Hepatic stellate cell (primary cell): Measurements from ENCODE around the gene NCCRP1.

Experiments
- DNase-seq: peaks from one replicate; pipeline ENCODE4 v3.0.0; 2011; ENCODE audit warnings: low spot score

NCCRP1 gene, protein sequence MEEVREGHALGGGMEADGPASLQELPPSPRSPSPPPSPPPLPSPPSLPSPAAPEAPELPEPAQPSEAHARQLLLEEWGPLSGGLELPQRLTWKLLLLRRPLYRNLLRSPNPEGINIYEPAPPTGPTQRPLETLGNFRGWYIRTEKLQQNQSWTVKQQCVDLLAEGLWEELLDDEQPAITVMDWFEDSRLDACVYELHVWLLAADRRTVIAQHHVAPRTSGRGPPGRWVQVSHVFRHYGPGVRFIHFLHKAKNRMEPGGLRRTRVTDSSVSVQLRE

DNA sequence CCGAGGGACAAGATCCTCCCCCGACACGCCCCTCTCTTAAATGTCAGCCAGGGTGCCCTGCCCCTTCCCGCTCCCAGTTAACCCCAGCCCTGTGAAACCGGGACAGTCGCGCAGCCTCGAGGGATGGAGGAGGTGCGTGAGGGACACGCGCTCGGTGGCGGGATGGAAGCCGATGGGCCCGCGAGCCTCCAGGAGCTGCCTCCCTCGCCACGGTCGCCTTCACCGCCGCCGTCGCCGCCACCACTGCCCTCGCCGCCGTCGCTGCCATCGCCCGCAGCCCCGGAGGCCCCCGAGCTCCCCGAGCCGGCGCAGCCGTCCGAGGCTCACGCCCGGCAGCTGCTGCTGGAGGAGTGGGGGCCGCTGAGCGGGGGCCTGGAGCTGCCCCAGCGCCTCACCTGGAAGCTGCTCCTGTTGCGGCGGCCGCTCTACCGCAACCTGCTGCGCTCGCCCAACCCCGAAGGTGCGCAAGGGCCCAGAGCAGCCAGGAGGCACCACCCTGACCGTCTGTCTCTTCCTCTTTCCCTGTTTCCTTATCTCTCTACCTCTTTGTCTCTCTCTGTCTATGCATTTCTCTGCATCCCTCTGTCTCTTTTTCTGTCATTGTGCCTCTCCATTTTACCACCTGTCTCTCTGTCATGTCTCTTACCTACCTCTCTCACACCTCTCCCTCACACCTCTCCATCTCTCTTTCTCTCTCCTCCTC lies at the start of gene NCCRP1:
Gene NCCRP1, plus strand, starts transcription at position 105 of the 703 bp plus-strand sequence. Its CDS starts 19 bp downstream, at position 124.
- DNase-seq: no peak

DNA sequence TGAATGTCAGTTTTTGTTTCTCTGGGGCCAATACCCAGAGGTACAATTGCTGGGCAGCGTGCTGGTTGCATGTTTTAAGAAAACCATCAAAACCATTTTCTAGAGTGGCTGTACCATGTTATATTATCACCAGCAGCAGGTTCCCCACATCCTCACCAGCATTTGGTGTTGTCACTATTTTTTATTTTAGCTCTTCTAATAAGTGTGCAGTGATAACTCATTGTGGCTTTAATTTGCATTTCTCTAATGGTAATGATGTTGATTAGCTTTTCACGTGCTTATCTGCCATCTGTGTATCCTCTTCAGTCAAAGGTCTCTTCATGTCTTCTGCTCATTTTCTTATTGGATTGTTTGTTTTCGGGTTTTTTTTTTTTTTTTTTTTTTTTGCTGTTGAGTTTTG lies 49.3 kb upstream of the NCCRP1 start:
- DNase-seq: no peak

DNA sequence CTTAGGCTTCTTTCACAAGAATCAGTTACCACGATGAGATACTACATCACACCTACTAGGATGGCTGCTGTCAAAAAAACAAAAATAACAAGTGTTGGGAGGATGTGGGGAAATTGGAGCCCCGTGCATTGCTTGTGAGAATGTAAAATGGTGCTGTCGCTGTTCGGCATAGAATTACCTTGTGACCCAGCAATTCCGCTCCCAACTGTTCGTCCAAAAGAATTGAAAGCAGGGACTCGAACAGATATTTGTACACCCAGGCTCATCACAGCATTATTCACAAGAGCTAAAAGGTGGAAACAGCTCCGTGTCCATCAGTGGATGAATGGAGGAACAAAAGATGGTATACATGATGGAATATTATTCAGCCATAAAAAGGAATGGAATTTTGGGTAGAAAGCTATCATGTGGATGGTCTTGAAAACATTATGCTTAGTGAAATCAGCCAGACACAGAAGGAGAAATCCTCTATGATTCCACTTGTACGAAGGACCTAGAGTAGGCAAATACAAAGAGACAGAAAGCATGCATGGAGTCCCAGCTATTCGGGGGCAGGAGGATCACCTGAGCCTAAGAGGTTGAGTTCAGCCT lies 47.7 kb upstream of the NCCRP1 start:
- DNase-seq: no peak

DNA sequence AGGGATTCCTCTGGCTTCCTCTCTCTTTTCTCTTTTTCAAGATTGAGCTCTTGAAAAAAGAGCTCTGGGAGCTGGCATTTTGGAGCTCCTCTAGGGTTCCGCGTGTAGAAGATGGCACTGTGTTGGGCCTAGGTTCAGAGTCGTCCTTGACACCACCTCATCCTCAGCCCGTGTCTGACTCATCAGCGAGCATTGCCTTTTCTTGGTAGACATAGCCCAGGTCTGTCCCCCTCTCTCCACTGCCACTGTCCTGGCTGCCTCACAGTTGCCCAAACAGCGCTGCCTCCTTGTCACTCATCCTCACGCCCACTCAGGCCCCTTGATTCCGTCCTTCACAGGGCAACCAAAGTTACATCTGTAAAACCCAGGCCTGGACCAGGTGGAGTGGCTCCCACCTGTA lies 46.5 kb upstream of the NCCRP1 start:
- DNase-seq: no peak

DNA sequence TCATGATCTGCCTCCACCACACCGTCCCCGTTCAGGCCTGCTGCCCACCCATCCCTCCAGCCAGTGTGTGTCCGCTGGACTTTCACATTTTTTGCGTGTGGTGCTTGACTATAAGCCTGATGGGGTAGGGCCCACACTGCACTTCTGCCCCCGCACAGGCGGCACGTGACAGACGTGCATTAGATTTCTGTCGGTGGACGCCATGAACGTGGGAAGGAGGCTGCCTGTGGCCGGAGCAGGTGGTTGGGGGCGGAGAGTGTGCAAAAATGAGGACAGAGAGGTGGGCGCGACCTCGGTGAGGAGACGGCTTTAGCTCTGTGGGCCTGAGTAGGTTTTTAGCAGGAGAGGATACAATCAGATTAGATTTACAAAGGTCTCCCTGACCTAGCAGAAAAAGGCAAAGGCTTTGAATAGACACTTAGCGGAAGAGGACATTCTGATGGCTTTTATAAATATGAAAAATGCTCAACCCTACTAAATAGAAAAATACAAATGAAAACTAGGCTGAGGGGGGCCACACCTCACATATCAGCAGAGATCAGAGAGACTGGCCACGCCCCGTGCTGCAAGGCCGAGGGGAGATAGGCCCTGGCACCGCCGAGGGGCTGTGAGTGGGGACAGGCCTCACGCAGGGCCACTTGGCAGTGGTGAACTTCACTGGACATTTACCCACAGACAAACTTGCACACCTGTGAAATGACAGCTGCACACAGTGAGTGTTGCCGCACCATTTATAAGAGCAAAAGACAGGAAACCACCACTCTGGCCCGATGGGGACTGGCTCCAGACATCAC lies 45.8 kb upstream of the NCCRP1 start:
- DNase-seq: no peak

DNA sequence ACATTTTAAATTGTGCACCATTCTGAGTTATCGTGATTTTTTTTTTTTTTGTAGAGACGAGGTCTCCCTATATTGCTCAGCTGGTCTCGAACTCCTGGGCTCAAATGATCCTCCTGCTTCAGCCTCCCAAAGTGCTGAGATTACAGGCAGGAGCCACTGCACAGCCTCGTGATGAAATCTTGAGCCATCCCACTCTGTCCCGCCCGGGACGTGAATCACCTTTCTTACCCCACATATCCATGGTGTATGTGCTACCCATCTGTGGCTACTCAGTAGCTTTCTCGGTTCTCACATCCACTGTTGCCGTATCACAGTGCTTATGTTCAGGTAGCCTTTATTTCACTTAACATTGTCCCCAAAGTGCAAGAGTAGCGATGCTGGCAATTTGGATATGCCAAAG lies 44.7 kb upstream of the NCCRP1 start:
- DNase-seq: no peak

DNA sequence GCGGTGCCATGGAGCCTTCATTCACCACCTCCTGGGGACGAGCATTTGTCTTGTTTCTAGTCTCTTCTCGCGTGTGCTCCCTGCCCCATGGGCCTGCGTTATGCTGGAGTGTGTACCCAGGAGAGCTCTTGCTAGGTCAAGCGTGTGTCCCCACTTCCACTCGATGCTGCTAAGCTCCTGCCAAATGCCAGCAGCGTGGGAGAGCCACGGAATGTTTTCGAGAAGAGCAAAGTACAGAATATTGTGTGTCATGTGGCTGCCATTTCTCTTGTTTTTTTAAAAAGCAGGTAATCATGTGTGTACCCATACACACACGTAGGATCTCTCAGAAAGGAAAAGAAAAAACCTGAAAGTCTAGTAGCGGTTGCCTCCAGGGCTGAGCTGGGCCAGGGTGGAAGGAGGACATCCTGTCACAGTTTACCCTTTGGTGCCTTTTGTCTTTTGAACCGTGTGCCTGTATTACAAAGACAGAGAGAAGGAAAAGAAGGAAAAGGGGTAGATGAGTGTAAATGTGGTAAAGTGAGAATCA lies 42.6 kb upstream of the NCCRP1 start:
- DNase-seq: no peak

DNA sequence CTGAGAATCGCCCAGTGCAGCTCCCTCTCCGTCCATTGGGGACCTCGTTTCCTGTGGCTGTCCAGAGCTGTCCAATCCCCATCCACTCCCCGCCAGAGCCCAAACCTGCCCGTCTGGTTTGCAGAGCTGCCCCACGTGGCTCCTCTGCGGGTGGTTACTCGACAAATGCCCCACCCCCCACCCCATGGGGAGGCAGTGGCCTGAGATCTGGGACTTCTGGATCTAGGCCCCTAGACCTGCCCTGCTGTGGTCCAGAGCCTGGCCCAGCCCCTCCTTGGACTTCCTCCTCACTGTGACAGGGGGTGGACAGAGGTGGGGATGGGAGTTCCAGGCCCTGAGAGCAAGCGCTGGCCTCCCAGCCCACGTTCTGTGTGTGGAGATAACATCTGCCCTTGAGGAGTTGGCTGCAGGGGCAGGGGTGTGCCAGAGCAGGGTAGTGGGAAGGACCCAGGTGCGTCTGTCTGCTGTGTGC lies 42.1 kb upstream of the NCCRP1 start:
- DNase-seq: no peak

DNA sequence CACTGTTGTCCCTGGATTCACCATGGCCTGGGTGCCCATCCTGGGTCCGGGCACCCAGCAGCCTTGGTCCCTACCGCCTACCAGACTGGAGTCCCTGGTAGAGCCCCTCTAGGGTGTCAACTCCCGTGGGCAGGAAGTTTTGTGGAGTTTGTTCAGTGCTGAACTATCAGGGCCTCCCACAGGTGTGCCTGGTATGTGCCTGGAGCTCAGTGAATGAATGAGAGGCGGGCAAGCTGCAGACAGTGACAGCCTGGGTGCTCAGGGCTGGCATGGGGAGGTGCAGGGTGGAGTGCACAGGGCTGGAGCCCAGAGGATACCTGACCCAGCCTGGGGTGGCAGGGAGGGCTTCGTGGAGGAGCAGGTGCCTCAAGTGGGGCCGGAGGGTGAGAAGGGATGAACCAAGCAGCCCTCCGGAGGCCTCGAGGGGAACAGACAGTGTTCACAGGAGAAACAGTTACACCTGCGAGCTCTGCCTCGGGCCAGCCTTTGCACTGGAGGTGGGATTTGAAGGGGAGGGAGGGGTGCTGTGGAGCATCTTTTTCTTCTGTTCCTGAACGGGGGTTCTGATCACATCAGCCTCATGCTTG lies 41.6 kb upstream of the NCCRP1 start:
- no peak for DNase-seq

DNA sequence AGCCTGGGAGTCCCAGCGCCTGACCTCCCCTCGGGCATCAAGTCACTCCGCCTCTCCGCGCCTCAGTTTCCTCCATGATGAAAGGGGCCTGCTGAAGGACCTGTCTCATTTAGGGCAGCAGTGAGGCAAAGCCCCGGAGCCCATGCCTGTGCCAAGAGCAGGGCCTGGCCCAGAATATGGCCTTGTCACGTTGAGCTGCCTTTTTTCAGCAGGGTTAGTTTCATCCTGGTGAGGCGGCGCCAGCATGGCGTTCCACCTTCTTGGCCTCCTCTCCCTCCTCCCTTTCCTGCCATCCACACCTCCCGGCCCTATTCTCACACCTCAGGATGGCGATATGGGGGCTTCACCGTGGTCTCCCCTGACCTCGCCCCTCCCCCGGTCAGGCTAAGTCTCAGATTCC lies 41.0 kb upstream of the NCCRP1 start:
- DNase-seq: no peak

DNA sequence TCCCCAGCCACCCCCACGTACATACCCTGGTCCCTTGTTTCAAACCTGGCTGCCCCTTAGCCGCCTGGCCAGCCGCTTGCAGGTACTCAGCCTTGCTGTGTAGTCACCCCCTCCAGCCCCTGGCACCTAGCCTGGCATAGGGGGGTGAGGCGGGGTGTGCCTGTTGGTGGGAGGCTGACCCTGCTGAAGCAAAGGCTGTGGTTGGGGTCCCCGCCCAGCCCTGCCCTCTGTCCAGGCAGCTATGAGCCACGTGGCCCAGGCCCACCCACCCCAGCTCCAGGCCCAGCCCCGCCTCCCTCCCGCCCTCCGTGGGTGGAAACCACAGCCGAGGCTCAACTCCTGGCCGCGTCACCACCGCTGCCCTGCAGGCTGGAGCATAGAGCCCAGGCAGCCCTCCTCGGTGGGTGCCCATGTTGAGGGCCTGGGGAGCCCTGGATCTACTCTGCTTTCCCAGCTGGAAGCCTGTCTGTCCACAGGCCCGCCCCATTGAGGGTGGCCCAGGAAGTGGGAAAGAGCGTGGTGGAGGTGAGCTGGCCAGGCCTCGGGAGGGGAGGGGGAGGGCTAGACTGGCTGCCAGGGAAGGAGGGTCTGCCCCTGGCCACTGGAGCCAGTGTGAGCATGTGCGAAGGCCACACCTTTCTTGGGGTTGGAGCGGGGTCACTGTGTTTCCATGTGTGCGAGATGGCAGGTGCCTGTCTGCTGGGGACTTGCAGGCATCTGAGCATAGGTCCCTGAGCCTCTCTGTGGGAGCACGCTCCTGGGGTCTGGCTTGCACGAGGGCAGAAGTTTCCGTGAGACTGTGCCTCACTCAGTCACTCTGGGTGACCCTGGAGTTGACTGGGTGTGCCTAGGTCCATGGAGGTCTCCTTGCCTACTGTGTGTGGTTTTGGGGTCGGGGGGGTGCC lies 40.2 kb upstream of the NCCRP1 start:
- DNase-seq: no peak

DNA sequence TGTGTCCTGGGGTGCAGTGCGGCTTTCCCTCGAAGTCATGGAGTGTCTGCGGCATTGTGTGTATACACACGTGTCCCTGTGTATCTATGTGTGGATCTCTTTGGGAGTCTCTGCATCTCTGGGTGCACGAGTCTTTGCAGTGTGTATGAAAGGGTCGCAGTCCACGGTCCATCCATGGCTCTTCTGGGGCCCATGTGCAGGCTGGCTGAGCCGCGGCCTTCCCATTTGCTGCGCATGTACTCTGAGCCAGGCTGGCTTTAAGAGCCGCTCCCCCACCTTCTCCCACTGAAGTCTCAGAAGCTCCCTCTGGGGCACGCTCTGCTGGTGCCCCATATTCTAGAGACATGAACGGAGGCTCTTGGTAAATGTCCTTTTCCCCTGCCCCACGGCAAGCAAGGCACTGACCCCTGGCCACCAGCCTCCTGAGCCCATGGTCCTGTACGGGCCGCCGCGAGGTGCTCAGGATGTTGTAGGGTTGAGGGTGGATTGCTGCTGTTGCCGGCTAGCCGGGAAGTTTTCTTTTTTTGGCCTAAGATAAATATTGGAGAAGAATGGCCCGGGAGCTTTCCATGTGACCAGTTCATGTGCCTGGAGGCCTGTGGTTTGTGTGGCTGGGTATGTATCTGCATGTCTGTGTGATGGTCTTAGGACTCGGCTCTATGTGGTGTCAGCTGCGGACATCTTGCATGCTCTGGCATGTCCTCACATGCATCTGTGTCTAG lies 39.3 kb upstream of the NCCRP1 start:
- DNase-seq: peak; percentile 74

DNA sequence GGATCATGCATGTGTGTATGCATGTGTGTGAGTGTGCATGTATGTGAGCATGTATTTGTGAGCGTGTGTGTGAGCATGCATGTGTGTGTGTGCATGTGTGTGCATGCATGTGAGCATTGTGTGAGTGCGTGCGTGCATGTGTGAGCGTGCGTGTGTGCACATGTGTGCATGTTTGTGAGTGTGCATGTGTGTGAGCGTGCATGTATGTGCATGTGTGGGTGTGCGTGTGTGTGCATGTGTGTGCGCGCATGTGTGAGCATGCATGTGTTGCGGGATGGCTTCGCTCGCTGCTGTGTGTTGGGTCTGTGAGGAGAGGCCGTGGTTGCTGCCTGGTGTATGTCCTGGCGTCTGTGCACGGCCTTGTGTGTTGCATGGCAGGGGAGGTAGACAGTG lies 38.8 kb upstream of the NCCRP1 start:
- no peak for DNase-seq

DNA sequence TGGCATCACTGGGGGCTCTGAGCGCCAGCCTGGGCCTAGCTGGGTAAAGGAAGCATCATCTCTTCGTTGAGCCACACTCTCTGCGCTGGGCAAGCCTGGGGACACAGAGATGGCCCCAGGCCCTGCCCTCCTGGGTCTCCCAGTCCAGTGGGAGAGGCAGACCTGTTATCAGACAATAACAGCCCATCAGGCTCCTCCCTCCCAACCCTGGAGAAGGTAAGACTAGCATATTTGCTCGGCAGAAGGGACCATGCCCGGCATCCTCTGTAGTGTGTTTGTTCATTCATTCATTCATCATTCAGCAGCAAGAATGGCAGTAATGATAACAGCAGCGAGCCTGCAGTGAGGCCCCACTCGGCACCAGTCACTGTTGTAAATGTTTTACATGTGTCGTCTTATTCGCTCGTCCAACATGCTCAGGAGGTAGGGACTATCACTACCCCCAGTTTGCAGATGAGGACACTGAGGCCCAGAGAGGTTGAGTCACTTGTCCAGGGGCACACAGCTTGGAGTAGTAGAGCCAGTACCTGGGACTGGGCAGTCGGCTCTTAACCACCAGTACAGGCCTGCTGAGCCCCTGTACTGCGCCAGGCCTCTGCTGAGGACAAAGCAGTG lies 38.0 kb upstream of the NCCRP1 start:
- no peak for DNase-seq

DNA sequence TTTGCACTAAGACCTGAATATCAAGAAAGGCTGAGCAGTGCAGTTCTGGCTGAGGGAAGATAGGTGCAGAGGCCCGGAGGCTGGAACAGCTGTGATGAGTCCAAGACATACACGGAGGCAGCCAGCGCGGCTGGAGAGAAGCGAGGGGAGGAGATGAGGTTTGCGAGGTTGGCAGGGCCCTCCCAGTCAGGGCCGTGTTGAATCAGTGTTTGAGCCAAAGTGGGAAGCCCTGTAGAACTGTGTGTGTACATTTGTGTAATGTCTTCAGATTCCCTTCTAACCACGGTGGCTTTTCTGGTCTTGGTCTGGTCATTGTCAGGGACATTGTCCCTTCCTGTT lies 36.3 kb upstream of the NCCRP1 start:
- no peak for DNase-seq

DNA sequence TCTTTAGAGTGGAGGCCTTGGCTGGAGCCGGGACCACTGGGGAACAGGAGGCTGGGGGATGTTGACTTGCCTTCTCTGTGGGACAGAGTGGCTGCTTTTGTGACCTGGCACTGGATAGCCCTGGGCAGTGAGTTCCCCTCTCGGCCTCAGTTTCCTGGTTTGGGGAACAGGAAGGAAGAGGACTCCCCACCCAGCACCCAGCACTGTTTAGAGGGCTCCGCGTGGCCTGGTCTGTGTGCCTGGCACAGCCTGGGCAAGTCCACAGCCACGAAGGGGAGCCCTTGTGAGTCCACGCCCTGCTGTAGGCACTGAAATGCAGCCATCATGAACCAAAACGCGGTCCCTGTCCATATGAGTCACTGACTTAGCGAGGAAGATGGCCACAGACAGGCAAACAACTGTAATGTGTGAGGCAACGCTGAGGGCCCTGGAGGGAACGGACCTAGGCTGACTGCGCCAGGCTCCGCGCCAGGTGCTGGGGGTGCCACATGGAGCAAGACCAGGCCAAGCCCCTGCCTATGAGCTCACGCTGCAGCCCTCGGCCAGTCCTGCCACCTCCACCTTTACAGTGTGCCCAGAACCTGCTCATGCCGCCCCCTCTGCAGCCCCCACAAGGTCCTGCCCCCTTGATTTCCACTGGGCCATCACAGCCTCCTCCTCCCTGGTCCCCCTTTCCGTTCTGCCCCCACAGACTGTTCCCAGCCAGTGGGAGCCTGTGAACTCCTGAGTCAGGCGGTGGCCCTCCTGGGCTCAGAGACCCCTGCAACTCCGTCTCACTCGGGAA lies 35.7 kb upstream of the NCCRP1 start:
- no peak for DNase-seq

DNA sequence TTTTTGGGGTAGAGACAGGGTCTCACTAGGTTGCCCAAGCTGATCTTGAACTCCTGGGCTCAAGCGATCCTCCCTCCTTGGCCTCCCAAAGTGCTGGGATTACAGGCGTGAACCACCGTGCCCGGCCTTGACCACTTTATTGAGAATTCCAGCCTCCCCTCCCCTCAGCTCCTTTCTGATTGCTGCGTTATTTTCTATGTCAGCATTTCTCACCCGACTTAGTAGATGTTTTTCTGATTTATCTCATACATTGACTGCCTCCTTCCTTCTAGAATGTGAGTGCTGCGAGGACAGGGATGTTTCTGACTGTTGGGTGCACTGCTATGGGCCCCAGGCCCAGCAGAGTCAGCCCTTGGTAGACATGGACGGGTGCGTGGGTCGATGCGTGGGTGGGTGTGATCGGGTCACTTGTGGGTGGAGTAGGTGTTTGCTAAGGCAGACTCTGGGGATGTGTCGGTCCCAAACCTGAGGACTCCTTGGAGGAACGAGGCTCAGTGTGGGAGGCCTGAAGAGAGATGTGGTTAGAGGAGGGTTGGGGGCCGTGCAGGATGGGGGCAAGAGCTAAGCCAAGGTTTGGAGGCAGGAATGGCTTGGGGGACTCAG lies 34.2 kb upstream of the NCCRP1 start:
- no peak for DNase-seq

DNA sequence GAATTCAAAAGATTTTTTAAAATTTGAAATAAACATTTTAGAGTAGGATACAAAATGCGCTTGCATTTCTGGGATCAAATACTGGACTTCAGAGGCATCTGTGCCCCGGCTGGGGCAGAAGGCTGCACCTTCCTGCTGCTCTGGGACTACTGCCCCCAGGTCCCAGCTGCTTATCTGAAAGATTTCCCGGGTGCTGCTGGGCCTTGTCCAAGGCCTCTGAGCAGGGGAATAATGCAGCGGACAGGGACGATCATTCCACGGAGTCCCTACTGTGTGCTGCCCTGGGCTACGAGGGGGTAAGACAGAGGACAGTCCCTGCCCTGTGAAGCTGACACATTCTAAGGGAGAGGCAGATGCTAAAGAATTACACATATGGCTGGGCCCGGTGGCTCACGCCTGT lies 33.1 kb upstream of the NCCRP1 start:
- DNase-seq: no peak

DNA sequence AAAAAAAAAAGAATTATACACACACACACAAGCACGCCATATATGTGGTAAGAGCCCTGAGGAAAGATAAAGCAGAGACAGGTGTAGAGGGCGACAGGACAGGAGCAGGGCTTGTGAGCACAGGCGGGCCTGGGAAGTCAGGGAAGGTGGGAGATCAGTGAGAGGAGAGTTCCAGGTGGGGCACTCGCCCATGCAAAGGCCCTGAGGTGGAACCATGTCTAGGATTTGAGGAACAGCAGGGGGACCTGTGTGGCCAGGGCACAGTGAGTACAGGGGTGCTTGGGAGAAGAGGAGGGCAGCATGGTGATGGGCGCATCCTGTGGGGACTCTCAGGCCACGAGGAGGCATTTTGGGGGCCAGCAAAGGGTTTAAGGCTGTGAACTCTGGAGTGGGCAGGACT lies 32.5 kb upstream of the NCCRP1 start:
- no peak for DNase-seq
